Measurements from ENCODE around the gene BRD9. TPM values are rescaled to one million over a fixed set of nuclear protein-coding genes. Genes with fewer than 3 reads are reported as not detected.

Gene BRD9
- total RNA-seq, 1 experiment from 2014 or later, result 55.6 TPM

- CTCF ChIA-PET, result interaction anchor here (0.7 kb wide), 1 partner anchor 55 kb away, joined by 3 read pairs; no protein-coding TSS in a partner anchor
- POLR2A ChIA-PET, result no interaction called here
Measured at GRCh38 chr5:851553-851952, 41.0 kb downstream of the BRD9 start.

GRCh38 chr5:851076-851475 is 41.5 kb downstream of the BRD9 start:
- ChIA-PET CTCF (no interaction called here), POLR2A (no interaction called here)
- ATAC-seq (no peak), DNase-seq (ENCODE audit: low spot score) (peak; percentile 9)
- Mint-ChIP-seq H3K4me1 (no peaks in the 10 kb centered on the region), H3K4me3 (no peak overlapping the region), H3K27me3 (ENCODE audit: low read depth) (no peaks in the 10 kb centered on the region; the same call in 1 of the 2 replicates), H3K36me3 (no peaks in the 10 kb centered on the region), H3K27ac (no peak overlapping the region), H3K9me3 (no peaks in the 10 kb centered on the region)
- TF ChIP-seq GABPB1 (CRISPR knock-in tag; IDR thresholded peaks at IDR 0.05) (no peak), CBFB (CRISPR knock-in tag; IDR thresholded peaks at IDR 0.05; ENCODE audit: low read depth) (no peak), ZNF425 (CRISPR knock-in tag; conservative IDR thresholded peaks at IDR 0.05) (no peak), MAX (CRISPR knock-in tag; IDR thresholded peaks at IDR 0.05) (no peak), E2F1 (CRISPR knock-in tag; IDR thresholded peaks at IDR 0.05) (no peak), TP53 (CRISPR knock-in tag; IDR thresholded peaks at IDR 0.05) (no peak), AFF4 (CRISPR knock-in tag; IDR thresholded peaks at IDR 0.05; ENCODE audit: borderline replicate concordance) (no peak), ZNF317 (CRISPR knock-in tag; IDR thresholded peaks at IDR 0.05; ENCODE audit: borderline replicate concordance, low read depth) (no peak), ATF1 (CRISPR knock-in tag; IDR thresholded peaks at IDR 0.05) (no peak)

More at GRCh38 chr5:851553-851952, 41.0 kb downstream of the BRD9 start:
- peak; percentile 4 for DNase-seq (ENCODE audit: low spot score)
- Mint-ChIP-seq H3K36me3 (no peaks in the 10 kb centered on the region), H3K4me3 (no peak overlapping the region), H3K4me1 (no peaks in the 10 kb centered on the region), H3K27ac (no peak overlapping the region), H3K27me3 (ENCODE audit: low read depth) (no peaks in the 10 kb centered on the region; the same call in 1 of the 2 replicates), H3K9me3 (no peaks in the 10 kb centered on the region)
- ATAC-seq, result no peak
- TF ChIP-seq MYBL2 (CRISPR knock-in tag; IDR thresholded peaks at IDR 0.05) (no peak), TP53 (CRISPR knock-in tag; IDR thresholded peaks at IDR 0.05) (no peak), STAT6 (CRISPR knock-in tag; conservative IDR thresholded peaks at IDR 0.05; ENCODE audit: low read depth) (no peak), FOXP4 (CRISPR knock-in tag; IDR thresholded peaks at IDR 0.05) (no peak), ZSCAN18 (CRISPR knock-in tag; IDR thresholded peaks at IDR 0.05) (no peak), KAT7 (CRISPR knock-in tag; IDR thresholded peaks at IDR 0.05; ENCODE audit: borderline replicate concordance) (no peak), ELF4 (CRISPR knock-in tag; IDR thresholded peaks at IDR 0.05; ENCODE audit: low read depth) (no peak), NR3C1 (CRISPR knock-in tag; conservative IDR thresholded peaks at IDR 0.05; ENCODE audit: low read depth) (no peak), GRHL2 (CRISPR knock-in tag; IDR thresholded peaks at IDR 0.05; ENCODE audit: insufficient replicate concordance, severe bottlenecking) (no peak)

Measured in WTC11 (cell line).